Measurements from ENCODE around the gene APBA2.
A peak's percentile ranks its signal among the peaks of the same experiment; 100 is the strongest.

Gene APBA2

DNA sequence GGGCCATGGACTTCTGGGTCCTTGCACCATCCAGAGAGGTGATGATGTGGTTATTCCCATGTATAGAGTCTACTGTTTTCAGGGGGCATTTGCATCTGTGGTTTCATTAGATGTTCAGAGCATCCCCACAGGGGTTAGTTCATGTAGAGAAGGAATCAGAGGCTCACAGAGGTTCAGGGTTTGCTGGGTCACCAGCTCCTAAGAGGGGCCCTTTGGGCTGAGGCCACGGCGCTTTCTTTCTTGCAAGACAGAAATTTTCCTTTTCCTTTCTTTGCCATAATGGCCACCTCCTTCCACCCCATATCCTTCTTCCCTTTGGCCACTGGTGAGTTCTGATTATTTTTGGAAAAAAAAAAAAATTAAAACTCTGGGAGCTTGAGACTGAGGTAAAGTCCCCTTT, 62.3 kb downstream of the APBA2 start:
- TF ChIP-seq GATA3 (IDR thresholded peaks at IDR 0.05; ENCODE audit: low read depth, low read length) (no peak), GATA2 (IDR thresholded peaks at IDR 0.05; ENCODE audit: low read depth, low read length) (no peak)

DNA sequence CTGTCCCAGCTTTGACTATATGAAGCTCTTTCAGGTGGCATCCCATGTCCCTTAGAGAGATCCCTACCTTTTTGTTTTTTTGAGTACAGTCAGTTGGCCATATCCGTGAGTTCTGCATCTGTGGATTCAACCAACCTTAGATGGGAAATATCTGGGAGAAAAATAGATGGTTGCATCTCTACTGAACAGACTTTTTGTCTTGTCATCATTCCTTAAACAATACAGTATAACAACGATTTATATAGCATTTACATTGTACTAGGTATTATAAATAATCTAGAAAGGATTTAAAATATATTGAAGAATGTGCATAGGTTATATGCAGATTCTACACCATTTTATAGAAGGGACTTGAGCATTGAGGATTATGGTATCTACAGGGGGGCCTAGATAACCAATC, 65.1 kb downstream of the APBA2 start:
- TF ChIP-seq GATA2 (IDR thresholded peaks at IDR 0.05; ENCODE audit: low read depth, low read length): no peak
- TF ChIP-seq GATA3 (IDR thresholded peaks at IDR 0.05; ENCODE audit: low read depth, low read length): no peak

DNA sequence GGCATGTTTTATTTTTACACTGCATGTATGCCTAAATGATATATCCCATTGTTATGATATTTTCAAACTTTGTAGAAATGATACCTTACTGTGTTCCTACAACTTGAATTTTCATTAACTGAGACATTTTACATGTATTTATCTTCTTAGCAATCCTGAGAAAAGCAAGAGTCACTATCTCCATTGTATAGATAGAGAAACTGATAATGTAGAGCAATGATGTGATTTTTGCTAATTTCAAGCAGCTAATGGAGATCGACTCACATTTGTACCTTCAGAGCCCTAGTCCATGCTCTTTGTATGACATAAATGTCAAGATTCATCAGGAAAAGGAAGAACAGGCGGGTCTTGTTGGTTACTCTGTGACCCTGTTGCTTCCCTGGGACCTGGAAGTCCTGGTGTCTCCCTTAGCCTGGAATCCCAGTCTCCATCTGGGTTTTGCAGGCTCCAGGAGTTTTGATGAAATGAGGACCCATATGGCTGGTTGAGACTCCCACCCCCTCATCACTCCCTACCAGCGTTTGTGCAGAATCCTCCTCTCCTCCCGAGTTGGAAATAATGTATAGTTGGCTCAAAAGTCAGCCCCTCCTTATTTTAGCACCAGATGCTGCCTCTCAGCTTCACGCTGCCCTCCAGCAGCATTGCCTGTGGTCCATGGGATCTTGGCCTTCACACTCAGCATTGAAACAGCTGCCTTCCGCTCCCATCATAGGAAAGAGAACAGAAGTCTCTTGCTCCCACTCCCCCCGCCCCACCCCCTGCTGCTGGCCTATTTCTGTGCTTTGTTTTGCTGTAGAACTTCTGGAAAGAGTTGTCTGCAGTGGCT, 67.1 kb downstream of the APBA2 start:
- peak; percentile 3; the same call in 1 of the 2 replicates for TF ChIP-seq GATA2 (IDR thresholded peaks at IDR 0.05; ENCODE audit: low read depth, low read length)
- peak; percentile 83 for TF ChIP-seq GATA3 (IDR thresholded peaks at IDR 0.05; ENCODE audit: low read depth, low read length)

DNA sequence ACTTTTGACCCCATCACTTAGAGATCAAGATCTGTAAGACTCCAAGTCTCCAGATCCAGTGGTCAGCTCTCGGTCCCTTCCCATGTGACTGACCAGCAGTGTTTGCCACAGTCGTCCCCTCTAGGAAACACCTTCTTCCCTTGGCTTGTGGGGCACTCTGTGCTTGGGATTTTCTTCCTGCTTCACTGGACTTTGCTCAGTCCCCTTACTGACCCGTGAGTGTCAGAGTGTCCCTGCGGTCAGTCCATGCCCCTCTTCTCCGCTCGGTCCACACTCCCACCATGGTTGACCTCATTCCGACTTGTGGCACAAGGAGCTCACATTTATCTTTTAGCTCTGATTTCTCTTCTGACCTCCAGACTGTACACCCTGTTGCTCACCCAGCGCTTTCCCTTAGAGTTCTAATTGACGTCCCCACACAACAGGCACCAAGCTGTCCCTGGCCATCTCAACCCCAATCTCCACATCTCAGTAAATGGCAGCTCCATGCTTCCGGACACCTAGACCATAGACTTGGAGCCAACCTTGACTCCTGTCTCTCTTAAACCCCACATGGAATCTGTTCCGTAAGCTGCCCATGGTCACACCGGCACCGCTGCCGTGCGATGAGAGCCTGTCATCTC, 67.9 kb downstream of the APBA2 start:
- no peak for TF ChIP-seq GATA3 (IDR thresholded peaks at IDR 0.05; ENCODE audit: low read depth, low read length)
- no peak for TF ChIP-seq GATA2 (IDR thresholded peaks at IDR 0.05; ENCODE audit: low read depth, low read length)

DNA sequence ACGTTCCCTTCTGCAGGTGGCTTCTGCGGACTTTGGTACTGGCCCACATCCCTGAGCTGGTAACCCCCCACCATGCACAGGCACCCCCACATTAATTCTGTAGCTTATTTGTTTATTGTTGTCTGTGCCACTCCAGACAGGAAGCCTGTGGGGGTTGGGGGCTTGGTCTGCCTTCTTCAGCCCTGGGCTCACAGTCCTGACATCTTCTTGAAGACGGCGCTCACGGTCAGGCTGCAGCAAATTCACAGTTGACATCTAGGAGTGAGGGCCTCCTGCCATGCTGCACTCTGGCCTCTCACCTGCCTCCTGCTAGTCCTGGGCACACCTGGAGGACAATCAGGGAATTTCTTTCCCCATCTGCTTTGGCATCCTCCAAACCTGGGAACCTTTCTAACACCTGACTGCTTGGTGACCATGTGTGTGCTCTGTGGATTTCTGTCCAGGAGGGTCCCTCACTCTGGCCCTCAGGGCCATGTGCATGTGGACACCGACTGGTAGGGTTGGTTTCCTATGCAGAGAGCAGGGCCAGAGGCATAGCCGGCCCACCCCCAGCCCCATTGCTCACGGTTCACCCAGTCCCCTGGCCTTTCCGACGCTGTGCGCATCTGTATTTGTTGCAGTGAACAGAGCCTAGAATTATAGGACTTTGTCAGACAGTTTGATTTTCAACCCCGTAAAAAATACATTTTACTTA, 68.8 kb downstream of the APBA2 start:
- no peak for TF ChIP-seq GATA2 (IDR thresholded peaks at IDR 0.05; ENCODE audit: low read depth, low read length)
- no peak for TF ChIP-seq GATA3 (IDR thresholded peaks at IDR 0.05; ENCODE audit: low read depth, low read length)

DNA sequence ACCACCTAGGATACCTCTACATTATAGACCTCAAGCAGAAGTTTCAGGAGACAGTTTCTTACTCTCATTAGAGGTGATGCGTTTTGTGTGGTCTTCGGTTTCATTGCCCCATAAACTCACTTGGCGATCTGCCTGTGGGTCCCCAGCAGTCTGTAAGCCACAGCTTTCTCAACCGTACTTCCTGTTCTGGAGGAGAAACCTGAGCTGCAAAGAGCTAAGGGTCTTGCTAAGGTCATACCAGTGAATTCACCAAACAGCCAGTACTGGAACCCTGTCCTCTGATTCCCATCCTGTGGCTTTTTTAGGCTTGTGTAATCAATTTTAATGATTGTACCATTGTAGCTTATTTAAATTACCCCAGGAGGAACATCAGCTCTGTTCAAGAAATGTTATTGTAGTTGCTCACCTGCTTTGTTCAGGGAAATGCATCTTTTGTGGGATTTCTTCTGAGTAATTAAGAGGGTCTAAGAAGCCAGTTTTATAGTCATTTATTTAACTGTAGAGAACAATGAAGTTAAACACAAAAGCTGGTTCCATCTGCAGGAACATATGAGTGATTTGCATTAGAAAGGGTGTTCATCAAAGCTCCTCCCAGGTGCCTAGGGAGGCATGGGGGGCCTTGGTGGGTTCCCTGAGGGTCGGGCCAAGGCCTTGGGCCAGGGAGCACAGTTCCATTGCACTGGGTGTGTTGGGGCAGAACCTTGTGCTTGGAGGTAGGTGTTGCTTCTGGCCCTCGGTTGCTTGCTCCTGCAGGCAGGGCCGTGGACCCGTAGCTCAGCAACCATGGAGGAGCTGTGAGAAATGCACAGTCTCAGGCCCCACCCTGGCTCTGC, 69.6 kb downstream of the APBA2 start:
- peak; percentile 54; the same call in 1 of the 2 replicates for TF ChIP-seq GATA2 (IDR thresholded peaks at IDR 0.05; ENCODE audit: low read depth, low read length)
- TF ChIP-seq GATA3 (IDR thresholded peaks at IDR 0.05; ENCODE audit: low read depth, low read length): no peak

DNA sequence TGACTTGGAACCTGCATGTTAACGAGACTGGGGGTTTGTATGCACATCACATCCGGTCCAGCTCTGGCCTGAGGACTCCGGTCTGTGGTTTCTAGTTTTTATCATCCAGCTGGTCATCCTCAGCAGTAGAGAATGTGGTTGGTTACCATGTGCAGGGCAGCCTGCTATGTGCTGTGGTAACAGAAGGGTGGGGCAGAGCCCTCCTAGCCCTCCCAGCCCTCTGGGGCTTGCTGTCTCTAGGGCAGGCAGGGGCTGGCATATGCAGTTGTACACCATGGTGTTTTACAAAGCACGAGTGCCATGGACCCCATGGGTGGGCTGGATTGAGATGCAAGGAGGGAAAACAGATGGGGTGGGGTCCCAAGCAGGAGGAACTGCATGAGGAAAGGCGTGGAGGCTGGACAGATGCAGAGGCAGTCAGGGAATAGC, 70.2 kb downstream of the APBA2 start:
- TF ChIP-seq GATA2 (IDR thresholded peaks at IDR 0.05; ENCODE audit: low read depth, low read length): no peak
- no peak for TF ChIP-seq GATA3 (IDR thresholded peaks at IDR 0.05; ENCODE audit: low read depth, low read length)

DNA sequence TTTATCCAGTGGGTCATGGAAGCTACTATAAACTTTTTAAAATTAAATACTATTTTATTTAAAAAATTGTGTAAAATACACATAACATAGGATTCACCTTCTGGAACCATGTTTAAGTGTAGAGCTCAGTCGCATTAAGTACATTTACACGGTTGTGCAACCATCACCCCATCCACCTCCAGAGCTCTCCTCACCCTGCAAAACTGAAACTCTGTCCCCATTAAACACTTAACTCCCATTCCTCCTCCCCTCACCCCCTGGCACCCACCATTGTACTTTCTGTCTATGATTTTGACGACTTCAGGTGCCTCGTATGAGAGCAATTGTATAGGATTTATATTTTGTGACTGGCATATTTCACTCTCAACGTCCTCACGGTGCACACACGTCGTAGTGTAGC, 70.7 kb downstream of the APBA2 start:
- TF ChIP-seq GATA2 (IDR thresholded peaks at IDR 0.05; ENCODE audit: low read depth, low read length) (no peak), GATA3 (IDR thresholded peaks at IDR 0.05; ENCODE audit: low read depth, low read length) (no peak)

DNA sequence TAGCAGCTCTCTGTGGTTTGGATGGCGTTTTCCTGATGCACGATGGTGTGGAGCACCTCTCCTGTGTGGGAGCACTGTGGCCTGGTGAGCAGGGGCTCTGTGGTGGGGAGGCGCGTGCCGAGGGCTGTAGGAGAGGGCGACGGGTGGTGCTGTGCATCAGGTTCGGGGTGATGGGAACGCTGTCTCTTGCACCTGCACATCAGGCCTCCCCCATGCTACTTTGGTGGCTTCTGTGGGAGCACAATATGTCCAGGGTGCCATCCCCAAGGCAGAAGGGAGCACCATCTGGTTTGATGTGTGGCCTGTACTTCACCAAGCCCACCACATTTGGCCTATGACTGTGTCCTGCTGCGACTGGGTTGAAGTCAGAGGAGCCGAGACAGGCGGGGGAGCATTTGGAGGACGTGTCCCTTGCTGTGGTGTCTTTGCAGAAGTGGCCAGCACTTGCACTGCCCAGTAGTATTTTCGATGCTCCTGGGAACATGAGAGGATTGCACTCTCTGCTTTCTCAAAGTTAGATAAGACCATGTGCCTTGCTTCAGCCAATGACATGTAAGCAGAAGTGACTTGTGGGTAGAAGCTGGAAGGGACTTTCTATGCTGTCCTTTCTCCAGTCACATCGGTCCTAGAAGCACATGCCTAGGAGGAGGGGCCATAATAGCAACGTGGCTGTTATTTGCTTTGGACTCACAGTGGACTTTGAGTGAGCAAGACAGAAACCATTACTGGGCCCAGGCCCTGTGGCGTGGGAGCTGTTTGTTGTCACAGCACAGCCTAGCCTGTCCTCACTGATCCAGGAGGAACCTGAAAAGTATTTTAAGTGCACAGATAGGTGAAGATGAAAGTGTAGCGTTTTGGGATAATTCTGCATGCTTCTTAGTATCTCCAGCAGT, 72.1 kb downstream of the APBA2 start:
- TF ChIP-seq GATA2 (IDR thresholded peaks at IDR 0.05; ENCODE audit: low read depth, low read length) (no peak), GATA3 (IDR thresholded peaks at IDR 0.05; ENCODE audit: low read depth, low read length) (no peak)

DNA sequence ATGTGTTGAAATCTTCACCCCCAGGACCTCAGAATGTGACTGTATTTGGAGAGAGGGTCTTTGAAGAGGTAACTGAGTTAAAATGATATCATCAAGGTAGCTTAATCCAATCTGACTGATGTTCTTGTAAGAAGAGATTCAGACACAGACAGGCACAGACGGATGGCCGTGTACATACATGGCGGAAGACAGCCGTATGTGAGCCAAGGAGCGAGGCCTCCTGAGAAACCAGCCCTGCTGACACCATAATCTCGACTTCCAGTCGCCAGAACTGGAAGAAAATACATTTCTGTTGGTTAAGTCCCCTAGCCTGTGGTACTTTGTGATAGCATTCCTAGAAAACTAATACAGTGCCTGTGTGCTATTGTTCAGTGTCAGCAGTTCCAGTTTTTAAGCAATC, 73.6 kb downstream of the APBA2 start:
- TF ChIP-seq GATA2 (IDR thresholded peaks at IDR 0.05; ENCODE audit: low read depth, low read length): no peak
- no peak for TF ChIP-seq GATA3 (IDR thresholded peaks at IDR 0.05; ENCODE audit: low read depth, low read length)

DNA sequence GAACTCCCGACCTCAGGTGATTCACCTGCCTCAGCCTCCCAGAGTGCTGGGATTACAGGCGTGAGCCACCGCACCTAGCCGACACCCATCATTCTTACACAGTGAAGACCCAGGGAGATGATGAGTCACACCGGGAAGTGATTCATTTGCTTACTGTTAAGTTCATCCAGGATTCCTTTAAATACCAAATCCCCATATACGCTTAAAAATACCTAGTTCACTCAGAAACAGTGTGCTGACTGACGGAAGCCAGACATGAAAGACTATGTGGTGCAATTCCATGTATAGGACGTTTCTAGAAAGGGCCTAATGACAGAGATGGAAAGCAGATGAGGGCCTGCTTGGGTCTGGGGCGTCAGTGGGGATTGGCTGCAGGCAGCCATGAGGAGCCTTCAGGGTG, 75.2 kb downstream of the APBA2 start:
- no peak for TF ChIP-seq GATA3 (IDR thresholded peaks at IDR 0.05; ENCODE audit: low read depth, low read length)
- no peak for TF ChIP-seq GATA2 (IDR thresholded peaks at IDR 0.05; ENCODE audit: low read depth, low read length)

DNA sequence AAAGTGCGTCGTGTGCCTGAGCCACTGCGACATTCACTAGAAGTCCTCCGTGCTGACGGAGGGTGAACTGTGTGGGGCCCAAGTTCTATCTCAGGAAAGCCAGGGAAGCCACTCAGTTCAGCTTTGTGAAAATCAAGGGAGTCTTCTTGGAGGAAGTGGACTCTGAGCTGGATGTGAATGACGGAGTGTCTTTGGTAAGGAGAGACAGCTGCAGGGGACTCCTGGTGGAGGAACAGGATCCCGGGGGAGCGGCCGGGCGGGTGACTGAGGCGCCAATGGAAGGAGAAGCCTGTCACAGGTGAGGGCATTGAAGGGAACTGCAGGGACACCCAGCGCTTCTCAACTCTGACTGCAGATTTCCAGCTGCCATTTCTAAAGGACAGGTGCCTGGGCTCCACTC, 75.6 kb downstream of the APBA2 start:
- TF ChIP-seq GATA2 (IDR thresholded peaks at IDR 0.05; ENCODE audit: low read depth, low read length): no peak
- TF ChIP-seq GATA3 (IDR thresholded peaks at IDR 0.05; ENCODE audit: low read depth, low read length): no peak

Data from SH-SY5Y (cell line).